ENCODE results near the gene SUCLG2.
"Not testable (repeated sequence)": the region's sequence is repeated elsewhere in the genome, so short reads cannot be mapped to it uniquely, and the experiment has no call there.

Gene SUCLG2

DNA sequence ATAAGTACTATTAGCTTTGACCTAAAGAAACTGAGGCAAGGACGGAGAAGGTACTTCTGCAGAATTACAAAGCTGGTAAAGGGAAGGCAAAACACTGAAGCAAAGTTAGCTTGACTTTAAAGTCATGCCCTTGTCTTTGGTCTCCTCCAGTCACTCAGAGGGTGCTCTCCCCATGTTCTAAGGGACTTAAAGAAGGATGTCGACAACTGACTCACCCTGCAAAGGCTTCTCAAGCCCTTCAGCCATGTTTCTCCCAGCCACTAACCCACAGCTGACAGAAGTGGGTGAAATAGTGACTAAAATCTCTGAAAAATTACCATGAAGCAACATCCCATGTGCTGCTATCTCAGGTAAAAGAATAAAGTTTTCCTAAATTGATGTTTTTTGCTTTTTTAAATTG, 46.4 kb downstream of the SUCLG2 start:
- no peak for DNase-seq (ENCODE audit: low read depth)

DNA sequence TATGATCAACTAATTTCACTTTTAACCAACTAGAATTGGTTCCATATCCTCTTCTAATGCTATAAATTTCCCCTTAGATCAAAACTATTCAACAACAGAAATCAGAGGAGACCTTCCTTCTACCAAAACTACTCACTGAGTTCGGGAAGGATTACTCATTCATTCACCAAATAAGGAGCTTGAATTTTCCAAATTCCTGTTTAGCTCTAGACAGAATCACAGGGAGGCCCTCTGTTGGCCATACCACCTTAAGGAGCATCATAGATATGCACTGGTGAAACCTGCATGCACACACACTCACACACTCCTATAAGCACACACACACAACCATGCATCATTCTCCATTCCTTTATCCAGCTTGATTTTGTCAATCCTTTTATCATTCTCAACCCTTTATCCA, 49.0 kb downstream of the SUCLG2 start:
- DNase-seq (ENCODE audit: low read depth): peak; percentile 43

DNA sequence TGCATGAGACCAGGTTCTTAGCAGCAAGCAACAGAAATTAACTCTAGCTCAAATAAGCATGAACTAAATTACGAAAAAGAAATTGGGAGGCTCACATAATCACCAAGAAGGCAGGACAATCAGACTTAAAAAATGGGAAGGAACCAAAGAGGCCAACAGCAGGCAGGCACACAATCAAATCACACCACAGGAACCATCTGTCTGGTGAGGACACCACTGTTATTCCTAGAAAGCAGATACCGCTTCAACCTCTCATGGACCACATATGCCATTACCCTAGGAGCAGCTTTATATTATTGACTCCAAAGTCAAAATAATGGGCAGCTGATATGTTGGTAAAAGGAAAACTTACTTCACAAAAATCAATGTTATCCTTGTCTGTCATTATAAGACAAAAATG, 51.6 kb downstream of the SUCLG2 start:
- no peak for DNase-seq (ENCODE audit: low read depth)

DNA sequence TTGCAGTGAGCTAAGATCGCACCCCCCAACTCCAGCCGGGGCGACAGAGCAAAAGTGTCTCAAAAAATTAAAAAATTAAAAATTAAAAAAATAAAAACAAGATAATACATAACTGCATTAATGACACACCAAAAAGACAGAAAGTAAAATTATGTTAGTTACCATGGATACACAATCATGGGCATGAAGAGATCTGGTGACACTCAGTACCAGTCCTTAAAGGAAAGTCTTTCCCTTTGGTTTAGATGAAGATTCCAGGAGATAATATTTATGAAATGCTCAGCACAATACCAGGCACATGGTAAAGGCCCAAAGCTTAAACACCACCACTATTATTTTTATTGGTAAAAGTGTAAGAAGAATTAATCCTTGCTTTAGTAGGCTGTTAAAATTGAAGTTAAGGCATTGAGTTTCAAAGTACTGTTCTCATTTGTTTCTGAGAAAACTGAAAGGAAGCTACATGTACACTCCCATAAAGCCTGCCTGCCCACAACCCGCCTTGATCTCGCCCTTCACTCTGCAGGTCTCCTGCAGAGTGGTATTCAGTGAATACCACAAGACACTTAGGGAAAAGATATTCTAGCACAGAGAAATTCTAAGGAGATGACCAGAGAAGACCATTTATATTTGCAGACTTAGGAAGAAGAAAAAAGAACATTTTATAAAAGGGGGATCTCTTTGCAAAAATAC, 52.3 kb downstream of the SUCLG2 start:
- no peak for DNase-seq (ENCODE audit: low read depth)

DNA sequence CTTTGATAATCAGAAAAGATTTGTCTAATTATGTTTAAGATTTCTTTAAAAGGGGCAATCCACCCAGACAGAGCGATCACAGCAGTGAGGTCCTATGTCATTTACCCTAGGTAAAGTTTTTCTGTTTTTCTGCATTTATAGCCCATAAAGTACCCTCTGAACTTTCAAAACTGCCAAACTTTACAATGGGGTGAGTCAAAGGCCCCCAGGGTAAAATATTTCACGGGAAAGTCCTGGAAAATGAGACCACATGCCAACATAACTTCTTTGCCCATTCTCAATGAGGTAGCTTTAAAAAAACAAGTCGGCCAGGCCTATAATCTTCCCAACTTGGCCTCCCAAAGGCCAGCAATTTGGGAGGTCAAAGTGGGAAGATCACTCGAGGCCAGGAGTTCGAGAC, 53.0 kb downstream of the SUCLG2 start:
- no peak for DNase-seq (ENCODE audit: low read depth)

DNA sequence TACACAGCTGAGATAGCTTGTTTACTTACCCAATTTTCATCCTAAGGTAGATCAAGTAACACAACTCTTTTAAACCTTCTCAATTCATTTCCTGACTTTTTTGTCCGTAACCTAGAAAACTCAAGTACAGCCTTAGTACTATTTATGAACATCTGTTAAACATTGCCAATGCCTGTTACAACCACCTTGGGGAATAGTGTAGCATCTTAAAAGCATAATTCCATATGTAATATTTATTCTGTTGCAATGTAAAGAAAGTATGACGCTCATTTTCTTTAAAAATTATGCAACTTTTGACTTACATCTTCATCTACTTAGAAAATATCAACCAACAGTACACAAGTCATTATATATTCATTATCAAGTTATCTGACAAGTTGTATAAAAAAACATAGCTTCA, 54.6 kb downstream of the SUCLG2 start:
- DNase-seq (ENCODE audit: low read depth): no peak

DNA sequence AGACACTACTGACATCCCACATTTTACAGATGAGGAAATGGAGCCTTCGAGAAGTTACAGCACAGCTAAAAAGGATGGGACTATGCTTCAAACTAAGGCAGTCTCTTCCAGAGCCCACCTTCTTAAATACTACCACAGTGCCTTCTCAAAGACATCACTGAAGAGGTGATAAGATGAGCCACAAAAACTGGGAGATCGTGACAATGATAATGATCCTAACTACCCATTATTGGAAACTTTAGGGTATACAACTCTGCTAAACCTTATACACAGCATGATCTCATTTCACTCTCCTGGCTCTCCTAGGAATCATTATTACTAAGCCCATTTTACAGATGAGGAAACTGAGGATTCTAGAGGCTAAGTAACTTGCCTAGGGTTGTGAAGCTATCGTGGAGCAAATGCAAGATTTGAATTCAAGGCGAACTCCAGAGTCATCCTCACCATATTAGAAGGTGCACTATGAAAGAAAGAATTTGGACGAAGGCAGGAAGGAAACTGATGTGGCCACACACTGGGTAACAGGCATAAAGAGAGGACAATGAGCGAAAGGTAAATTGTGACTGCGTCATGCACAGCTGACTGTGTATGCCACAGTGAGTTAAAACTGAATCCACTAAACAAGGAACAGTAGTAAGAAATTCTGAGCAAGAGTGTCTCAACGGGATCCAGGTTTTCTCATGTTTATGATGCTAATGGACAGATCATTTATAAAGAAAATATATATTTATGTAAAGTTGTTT, 55.4 kb downstream of the SUCLG2 start:
- no peak for DNase-seq (ENCODE audit: low read depth)

DNA sequence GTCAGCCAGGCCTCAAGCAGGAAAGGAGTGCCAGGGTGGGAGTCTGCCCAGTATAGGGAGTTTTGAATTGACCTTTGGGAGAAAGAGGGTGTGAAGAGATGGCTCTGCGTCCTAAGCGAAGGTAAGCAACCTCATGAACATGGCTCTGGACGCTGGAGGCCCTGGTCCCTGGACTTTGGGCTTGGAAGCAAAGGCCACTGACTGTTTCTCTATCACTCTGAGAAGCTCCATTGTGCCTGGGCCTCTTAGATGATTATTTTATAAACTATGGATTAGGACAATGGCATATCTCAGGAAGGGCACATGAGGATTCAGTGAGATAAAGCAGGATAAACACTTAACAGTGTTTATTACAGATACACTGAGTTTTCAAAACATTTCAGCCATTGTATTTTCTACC, 59.0 kb downstream of the SUCLG2 start:
- no peak for DNase-seq (ENCODE audit: low read depth)

DNA sequence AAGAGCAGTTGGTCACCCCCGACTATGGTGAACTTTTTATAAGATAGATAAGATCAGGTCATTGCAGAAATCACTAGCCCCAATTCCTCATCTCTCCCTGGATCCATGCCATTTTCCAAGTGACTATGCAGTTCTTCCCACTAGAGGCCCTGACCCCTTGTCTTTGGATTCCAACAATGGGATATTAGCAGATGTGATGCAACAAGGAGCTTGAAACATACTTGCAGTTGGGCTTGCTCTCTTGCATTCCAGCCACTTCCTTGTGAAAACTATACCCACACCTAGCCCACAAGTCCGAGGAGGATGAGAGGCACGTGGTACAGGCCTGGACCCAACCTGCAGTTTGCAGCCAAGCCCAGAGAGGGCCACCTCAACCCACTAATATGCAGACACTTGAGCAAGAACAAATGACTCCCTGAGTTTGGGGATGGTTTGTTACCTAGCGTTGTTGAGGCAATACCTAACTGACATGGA, 60.6 kb downstream of the SUCLG2 start:
- peak; percentile 33 for DNase-seq (ENCODE audit: low read depth)

DNA sequence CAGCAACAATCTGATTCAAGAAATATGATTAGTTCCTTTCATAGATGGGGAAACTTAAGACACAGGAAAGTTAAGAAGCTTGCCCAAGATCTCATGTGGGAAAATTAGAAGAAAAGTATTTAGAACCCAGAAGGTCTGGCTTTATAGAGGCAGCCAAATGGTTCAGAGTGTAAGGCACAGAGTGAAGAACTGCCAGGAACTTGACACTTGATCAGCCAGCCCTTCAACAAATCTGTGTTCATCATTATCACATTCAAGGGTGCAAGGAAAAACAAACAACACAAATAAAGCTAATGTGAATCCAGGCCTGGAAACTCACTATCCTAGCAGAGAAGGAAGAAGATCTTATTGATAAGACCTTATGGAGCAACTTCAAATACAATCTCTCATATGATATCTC, 62.4 kb downstream of the SUCLG2 start:
- DNase-seq (ENCODE audit: low read depth): no peak

DNA sequence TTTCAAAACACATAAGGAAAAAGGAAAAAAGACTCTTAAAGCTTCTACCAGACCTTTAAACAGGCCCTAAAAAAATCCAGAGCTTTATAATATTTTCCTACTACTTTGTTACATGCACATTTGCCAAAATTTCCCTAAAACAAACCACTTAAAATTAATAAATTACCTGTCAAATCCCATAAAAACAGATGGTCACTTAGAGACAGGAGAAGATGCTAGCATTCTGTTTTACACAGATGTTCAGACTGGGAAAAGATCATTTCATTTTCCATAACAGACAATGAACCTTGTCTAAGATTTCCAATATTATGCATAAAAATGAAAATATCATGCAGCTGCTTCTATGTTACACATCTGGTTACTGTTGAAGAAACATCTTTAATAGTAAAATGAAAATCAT, 66.6 kb downstream of the SUCLG2 start:
- no peak for DNase-seq (ENCODE audit: low read depth)

DNA sequence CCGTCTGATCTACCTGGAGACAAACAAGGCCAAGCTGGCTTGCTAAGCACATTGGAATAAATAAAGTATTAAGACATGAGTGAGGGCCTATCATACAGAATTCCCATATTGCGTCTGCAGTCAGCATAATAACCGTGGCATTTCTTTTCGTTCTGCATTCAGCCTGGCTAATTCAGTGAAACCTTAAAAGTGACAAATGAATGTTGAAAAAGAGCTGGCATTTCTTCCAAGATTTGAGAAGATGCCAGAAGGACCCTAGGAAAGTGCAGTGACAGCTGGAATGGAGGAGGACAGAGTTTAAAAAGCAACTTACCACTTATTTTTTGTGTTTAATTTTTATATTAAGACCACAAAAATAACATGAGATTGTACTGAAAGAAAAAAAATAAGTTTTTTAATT, 67.1 kb downstream of the SUCLG2 start:
- no peak for DNase-seq (ENCODE audit: low read depth)

DNA sequence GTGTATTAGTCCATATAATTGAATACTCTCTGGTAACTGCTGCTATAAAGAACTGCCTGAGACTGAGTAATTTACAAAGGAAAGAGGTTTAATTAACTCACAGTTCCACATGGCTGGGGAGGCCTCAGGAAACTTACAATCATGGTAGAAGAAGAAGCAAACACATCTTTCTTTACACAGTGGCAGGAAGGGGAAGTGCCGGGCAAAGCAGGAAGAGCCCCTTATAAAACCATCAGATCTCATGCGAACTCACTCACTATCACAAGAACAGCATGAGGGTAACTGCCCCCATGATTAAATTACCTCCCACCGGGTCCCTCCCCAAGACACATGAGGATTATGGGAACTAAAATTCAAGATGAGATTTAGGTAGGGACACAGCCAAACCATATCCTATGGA, 69.8 kb downstream of the SUCLG2 start:
- not testable (repeated sequence) for DNase-seq (ENCODE audit: low read depth)

DNA sequence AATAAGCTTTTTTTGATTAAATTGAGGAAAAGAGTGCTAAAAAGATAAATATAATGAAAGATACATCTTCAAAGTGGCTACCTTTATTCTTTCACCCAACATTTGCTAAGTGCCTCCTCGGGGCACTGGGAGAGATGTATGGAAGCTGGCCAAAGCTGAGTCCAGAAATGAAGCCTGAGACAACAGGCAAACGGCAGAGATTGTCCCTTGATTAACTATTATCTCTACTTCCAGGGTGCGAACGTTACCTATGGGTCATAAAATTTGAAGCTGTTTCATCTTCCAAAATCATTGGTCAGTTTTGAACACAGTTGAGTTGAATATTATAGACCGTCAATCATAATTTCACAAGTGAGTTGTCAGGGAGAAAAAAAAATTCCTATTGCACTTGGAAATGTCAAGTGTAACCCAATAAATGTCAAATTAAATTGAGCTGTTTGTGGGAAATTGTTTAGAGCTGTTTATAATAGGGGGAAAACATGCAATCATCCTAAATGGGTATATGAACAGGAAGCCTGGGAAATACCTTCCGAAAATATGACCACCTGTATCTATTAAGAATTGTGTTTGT, 73.9 kb downstream of the SUCLG2 start:
- no peak for DNase-seq (ENCODE audit: low read depth)

DNA sequence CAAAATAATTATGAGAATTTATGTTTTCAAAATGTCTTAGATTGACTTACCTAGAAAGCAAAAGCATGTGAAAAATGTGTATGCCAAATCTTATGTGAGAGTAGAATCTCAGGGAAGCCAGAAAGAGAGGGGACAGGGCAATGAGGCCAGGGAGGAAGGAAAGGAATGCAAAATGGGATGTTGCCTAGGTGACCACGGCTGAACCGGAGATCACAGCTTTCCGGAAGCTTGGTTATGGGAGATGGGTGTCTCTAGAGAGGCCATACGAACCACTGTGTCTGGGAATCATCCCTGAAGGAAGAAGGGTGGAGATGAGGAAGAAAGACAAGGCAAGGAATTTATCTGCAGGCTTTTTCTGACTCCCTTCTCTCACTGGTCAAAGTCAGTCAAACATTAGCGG, 76.0 kb downstream of the SUCLG2 start:
- DNase-seq (ENCODE audit: low read depth): no peak

DNA sequence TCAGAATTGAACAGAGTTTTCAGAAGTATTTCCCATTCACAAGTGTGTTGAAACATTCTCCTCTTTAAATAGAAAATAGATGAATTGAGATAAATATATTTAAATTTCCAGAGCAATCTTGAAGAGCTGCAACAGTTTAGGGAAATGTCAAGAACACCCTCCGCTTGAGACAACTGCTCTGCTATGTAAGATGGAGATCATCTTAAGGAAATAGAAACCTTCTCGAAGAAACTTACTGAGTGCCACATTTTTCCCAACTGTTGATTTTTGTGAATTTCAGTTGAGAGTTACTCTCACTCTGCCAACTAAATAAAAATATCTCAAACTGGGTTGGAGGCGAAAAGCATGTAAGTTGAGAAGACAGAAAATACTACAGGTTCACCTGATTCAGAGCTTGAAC, 78.0 kb downstream of the SUCLG2 start:
- DNase-seq (ENCODE audit: low read depth): no peak

DNA sequence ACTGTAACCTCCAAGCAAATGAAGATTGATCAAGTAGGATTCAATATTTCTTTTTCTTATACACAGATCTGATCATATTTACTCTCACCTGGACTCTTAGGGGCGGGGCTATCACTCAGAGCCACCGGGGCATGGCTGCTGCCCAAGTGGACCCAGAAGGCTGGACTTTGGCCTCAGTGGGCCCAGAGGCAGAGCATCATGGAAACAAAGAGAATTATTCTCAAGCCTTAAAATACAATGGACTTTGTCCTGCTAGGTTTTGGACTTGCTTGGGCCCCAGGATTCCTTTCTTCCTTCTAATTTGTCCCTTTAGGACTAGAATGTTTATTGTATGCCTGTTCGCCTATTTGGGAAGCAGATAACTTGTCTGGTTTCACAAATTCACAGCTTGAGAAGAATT, 85.1 kb downstream of the SUCLG2 start:
- DNase-seq (ENCODE audit: low read depth): no peak

DNA sequence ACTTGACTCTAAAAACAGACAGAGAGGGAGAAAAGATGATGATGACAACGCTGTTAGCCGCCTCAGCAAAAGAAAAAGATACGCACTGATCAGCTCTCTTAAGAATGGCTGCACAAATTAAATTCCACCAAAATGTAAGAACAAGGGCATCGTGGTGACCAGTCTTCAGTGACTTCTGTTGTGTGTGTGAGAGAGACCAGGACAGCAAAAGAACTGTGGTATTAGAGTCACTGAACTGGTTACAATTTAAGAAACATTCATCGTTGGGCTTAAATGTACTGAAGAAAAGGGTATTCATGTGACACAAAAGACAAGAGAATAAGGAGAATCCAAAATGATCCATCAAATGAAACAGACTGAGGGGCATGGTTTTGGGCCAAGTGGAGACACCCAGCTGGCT, 86.5 kb downstream of the SUCLG2 start:
- DNase-seq (ENCODE audit: low read depth): no peak

DNA sequence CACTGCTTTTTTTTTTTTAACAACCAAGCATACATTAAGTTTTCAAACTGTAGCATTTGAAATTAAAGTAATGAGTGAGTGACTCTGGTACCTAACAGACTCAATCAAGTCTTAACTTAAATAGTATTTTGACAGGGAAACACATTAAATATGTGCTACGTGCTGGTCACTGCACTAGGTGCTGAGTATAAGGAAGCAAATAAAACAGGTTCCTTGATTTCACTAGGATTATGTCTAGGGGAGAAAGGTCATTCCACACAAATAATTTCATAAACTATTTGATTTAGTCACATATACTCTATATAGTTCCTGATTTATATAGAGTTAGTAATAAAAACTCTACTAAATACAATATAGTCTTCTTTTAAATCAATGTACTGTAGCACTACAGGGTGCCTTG, 89.4 kb downstream of the SUCLG2 start:
- no peak for DNase-seq (ENCODE audit: low read depth)

DNA sequence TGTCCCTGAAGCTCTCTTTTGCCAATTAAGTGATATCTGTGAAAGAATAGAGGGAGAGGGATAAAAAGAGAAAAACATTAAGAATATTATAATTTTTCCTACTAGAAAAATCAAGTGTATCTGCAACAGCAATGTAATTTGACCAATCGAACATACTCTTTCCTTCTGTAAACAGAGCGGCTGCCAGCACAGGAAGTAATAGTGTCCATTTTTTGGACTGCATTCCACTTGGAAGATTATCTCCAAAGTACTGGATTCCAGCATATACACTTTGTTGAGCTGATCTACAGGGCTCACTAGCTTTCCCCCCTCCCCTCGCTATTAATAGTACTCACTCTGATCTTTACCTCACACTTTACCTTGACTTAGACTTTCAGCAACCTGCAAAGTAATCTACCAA, 90.4 kb downstream of the SUCLG2 start:
- DNase-seq (ENCODE audit: low read depth): no peak

DNA sequence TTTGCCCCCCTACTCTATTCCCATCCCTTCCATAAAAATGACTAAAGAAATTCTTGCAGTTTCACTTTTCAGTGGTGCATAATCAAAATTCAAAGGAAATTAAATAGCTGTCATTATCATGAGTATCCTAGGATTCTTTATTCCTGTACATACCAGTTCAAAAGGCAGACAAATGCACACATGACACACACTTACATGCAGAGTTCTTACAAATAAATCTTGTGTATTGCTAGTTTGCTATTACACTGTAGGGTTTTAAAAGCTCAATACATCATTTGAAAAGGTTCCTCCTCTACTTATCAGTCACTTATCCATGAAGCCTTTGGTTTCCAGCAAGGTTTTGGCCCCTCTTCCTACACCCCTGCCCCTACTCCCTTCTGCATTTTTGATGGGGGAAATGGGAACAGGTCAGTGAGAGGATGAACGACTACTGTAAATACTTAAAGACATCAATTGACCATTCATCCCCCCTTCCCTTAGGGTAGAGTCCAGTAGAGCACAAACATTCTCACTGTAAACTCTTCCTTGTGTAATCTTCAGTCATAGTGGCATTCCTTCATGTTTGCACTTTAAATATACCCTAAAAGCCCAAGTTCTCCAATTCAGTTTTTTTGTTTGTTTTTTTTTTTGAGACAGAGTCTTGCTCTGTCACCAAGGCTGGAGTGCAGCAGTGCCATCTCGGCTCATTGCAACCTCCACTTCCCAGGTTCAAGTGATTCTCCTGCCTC, 92.6 kb downstream of the SUCLG2 start:
- DNase-seq (ENCODE audit: low read depth): no peak

DNA sequence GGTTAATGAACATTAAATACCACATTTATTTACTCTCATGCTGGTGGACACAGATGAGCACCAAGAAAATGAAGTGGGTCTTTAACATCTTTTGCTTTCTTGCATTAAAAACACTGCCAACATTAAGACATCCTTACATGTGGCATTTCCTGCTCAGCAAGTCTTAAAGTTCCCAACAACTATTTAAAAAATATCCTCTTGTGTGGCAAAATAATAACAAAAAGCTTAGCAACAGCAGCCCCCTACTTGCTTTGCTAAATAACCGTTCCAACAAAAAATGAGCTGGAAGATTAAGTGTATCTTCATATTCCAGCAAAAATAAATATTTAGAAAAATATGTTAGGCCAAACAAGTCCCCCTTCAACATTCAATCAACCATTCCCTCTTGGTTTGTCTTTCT, 93.1 kb downstream of the SUCLG2 start:
- no peak for DNase-seq (ENCODE audit: low read depth)

All from HS-5 (cell line).